Measurements from ENCODE around the gene RELL1. TPM values are rescaled to one million over a fixed set of nuclear protein-coding genes. Genes with fewer than 3 reads are reported as not detected.
A peak's percentile ranks its signal among the peaks of the same experiment; 100 is the strongest.

Gene RELL1
- total RNA-seq, 1 donor from 2014 or later = 97.1 TPM

GRCh38 chr4:37603711-37604110 lies 82.5 kb downstream of the RELL1 start:
- no peak for DNase-seq (ENCODE audit: low read depth)

- peak; percentile 86 for DNase-seq (ENCODE audit: low read depth)
These were observed 83.1 kb downstream of the RELL1 start for GRCh38 chr4:37603070-37603468.

GRCh38 chr4:37602454-37603069 lies 83.6 kb downstream of the RELL1 start:
- no peak for DNase-seq (ENCODE audit: low read depth)

- peak; percentile 17 for DNase-seq (ENCODE audit: low read depth)
These were observed 84.6 kb downstream of the RELL1 start for GRCh38 chr4:37601531-37601930.

- no peak for DNase-seq (ENCODE audit: low read depth)
These were observed 86.9 kb downstream of the RELL1 start for GRCh38 chr4:37599092-37599790.

GRCh38 chr4:37597034-37597433 lies 89.1 kb downstream of the RELL1 start:
- DNase-seq (ENCODE audit: low read depth) = no peak

- DNase-seq (ENCODE audit: low read depth) = no peak
These were observed 90.1 kb downstream of the RELL1 start for GRCh38 chr4:37595875-37596680.

- no peak for DNase-seq (ENCODE audit: low read depth)
These were observed 92.1 kb downstream of the RELL1 start for GRCh38 chr4:37594099-37594498.

GRCh38 chr4:37591349-37591748 lies 94.8 kb downstream of the RELL1 start:
- no peak for DNase-seq (ENCODE audit: low read depth)

GRCh38 chr4:37590016-37590415 lies 96.2 kb downstream of the RELL1 start:
- DNase-seq (ENCODE audit: low read depth) = peak; percentile 52

- DNase-seq (ENCODE audit: low read depth) = no peak
These were observed 98.0 kb downstream of the RELL1 start for GRCh38 chr4:37588150-37588549.

GRCh38 chr4:37586194-37586593 lies 100.0 kb downstream of the RELL1 start:
- DNase-seq (ENCODE audit: low read depth) = no peak

- DNase-seq (ENCODE audit: low read depth) = no peak
These were observed 101.6 kb downstream of the RELL1 start for GRCh38 chr4:37584493-37585060.

- DNase-seq (ENCODE audit: low read depth) = no peak
These were observed 102.1 kb downstream of the RELL1 start for GRCh38 chr4:37584071-37584470.

GRCh38 chr4:37573566-37573965 lies 112.6 kb downstream of the RELL1 start:
- DNase-seq (ENCODE audit: low read depth) = no peak

GRCh38 chr4:37568489-37568888 lies 117.7 kb downstream of the RELL1 start:
- DNase-seq (ENCODE audit: low read depth) = no peak

GRCh38 chr4:37567836-37568235 lies 118.3 kb downstream of the RELL1 start:
- DNase-seq (ENCODE audit: low read depth) = peak; percentile 2

GRCh38 chr4:37562592-37562991 lies 123.6 kb downstream of the RELL1 start:
- DNase-seq (ENCODE audit: low read depth) = no peak

GRCh38 chr4:37561803-37562207 lies 124.4 kb downstream of the RELL1 start:
- DNase-seq (ENCODE audit: low read depth) = no peak

- DNase-seq (ENCODE audit: low read depth) = no peak
These were observed 124.9 kb downstream of the RELL1 start for GRCh38 chr4:37561196-37561802.

Measured in myocyte (in vitro differentiated cells).